ENCODE results near the gene THBS2.

The THBS2 gene

GRCh38 chr6:169293196-169293595 lies 39.5 kb upstream of the THBS2 start:
- TF ChIP-seq CTCF (IDR thresholded peaks at IDR 0.05; ENCODE audit: low read depth, low read length) = no peak
- no peak overlapping the region for H3K4me3 ChIP-seq (ENCODE audit: low read depth, low read length)

GRCh38 chr6:169292338-169293124 lies 38.9 kb upstream of the THBS2 start:
- no peak for TF ChIP-seq CTCF (IDR thresholded peaks at IDR 0.05; ENCODE audit: low read depth, low read length)
- no peak overlapping the region for H3K4me3 ChIP-seq (ENCODE audit: low read depth, low read length)

- TF ChIP-seq CTCF (IDR thresholded peaks at IDR 0.05; ENCODE audit: low read depth, low read length) = no peak
- H3K4me3 ChIP-seq (ENCODE audit: low read depth, low read length) = no peak overlapping the region
Measured at GRCh38 chr6:169291646-169292337, 38.1 kb upstream of the THBS2 start.

- H3K4me3 ChIP-seq (ENCODE audit: low read depth, low read length) = no peak overlapping the region
- TF ChIP-seq CTCF (IDR thresholded peaks at IDR 0.05; ENCODE audit: low read depth, low read length) = no peak
Measured at GRCh38 chr6:169291148-169291547, 37.5 kb upstream of the THBS2 start.

- TF ChIP-seq CTCF (IDR thresholded peaks at IDR 0.05; ENCODE audit: low read depth, low read length) = no peak
- no peak overlapping the region for H3K4me3 ChIP-seq (ENCODE audit: low read depth, low read length)
Measured at GRCh38 chr6:169289619-169290339, 36.1 kb upstream of the THBS2 start.

- TF ChIP-seq CTCF (IDR thresholded peaks at IDR 0.05; ENCODE audit: low read depth, low read length) = no peak
- no peak overlapping the region for H3K4me3 ChIP-seq (ENCODE audit: low read depth, low read length)
Measured at GRCh38 chr6:169289257-169289618, 35.6 kb upstream of the THBS2 start.

- TF ChIP-seq CTCF (IDR thresholded peaks at IDR 0.05; ENCODE audit: low read depth, low read length) = no peak
- H3K4me3 ChIP-seq (ENCODE audit: low read depth, low read length) = no peak overlapping the region
Measured at GRCh38 chr6:169288591-169288990, 34.9 kb upstream of the THBS2 start.

Measured in WI38 (cell line).